HG02678 (cell line): Measurements from ENCODE around the gene MRPL28.
A peak's percentile ranks its signal among the peaks of the same experiment; 100 is the strongest.
"Not testable (repeated sequence)": the region's sequence is repeated elsewhere in the genome, so short reads cannot be mapped to it uniquely, and the experiment has no call there.

ENCODE experiments used
- ATAC-seq: cut with Tn5 transposase; IDR thresholded peaks from one replicate; pipeline ENCODE4 v1.9.1; 2021; ENCODE audit warnings: mild to moderate bottlenecking, moderate library complexity; ENCODE audit not compliant: unreplicated experiment

The MRPL28 gene

GRCh38 chr16:373848-374615 is 3.7 kb upstream of the MRPL28 start:
- no peak for ATAC-seq

GRCh38 chr16:373020-373598 is 2.8 kb upstream of the MRPL28 start:
- no peak for ATAC-seq

GRCh38 chr16:372302-372983 is 2.1 kb upstream of the MRPL28 start:
- no peak for ATAC-seq

- ATAC-seq: no peak
These were observed 1.4 kb upstream of the MRPL28 start for GRCh38 chr16:371515-372301.

GRCh38 chr16:370979-371514 is 709 bp upstream of the MRPL28 start:
- ATAC-seq: no peak

GRCh38 chr16:369866-370436 is 387 bp downstream of the MRPL28 start:
- ATAC-seq: no peak

GRCh38 chr16:369275-369865 is 968 bp downstream of the MRPL28 start:
- ATAC-seq: no peak

GRCh38 chr16:368388-369158 is 1.8 kb downstream of the MRPL28 start:
- no peak for ATAC-seq

GRCh38 chr16:367333-367903 is 2.9 kb downstream of the MRPL28 start:
- ATAC-seq: no peak

GRCh38 chr16:366476-366875 is 3.9 kb downstream of the MRPL28 start:
- ATAC-seq: no peak

GRCh38 chr16:364595-365491 is 5.5 kb downstream of the MRPL28 start:
- ATAC-seq: no peak

- no peak for ATAC-seq
These were observed 6.4 kb downstream of the MRPL28 start for GRCh38 chr16:363766-364490.

GRCh38 chr16:363110-363765 is 7.1 kb downstream of the MRPL28 start:
- ATAC-seq: no peak

- ATAC-seq: not testable (repeated sequence)
These were observed 7.7 kb downstream of the MRPL28 start for GRCh38 chr16:362702-362999.

GRCh38 chr16:361872-362701 is 8.3 kb downstream of the MRPL28 start:
- peak; percentile 66 for ATAC-seq

GRCh38 chr16:361341-361871 is 8.9 kb downstream of the MRPL28 start:
- no peak for ATAC-seq
